HEK293 (cell line): ENCODE measurements around the gene DSE.

Experiments
- CTCF ChIA-PET: fragments of 350-600 bp; formaldehyde crosslinking; extraction: SDS; loops from one replicate; lab custom pipeline; 2021; ENCODE audit warnings: antibody characterized with exemption; lab: Yijun Ruan, JAX
- POLR2A ChIA-PET: fragments of 300-600 bp; formaldehyde crosslinking; extraction: SDS; loops from one replicate; lab custom pipeline; 2020; ENCODE audit warnings: antibody characterized with exemption, inconsistent platforms; lab: Yijun Ruan, JAX
- H3K27ac ChIP-seq: fragments of 200-500 bp; sonication (Bioruptor generic); 2 replicates; pipeline ENCODE4 v1.5.1; 2014; ENCODE audit warnings: low read depth, low read length, control low read depth, inconsistent platforms; ENCODE audit errors: extremely low read depth
- H3K36me3 ChIP-seq, 2 experiments: fragments of 200-500 bp in 1 of 2; sonication (Bioruptor generic) in 1 of 2; 1 replicate in 1 of 2; 2 replicates in 1 of 2; pipeline ENCODE4 v1.5.1; 2014 to 2017; ENCODE audit warnings: inconsistent platforms in 2 of 2, low read length in 2 of 2; ENCODE audit not compliant: control insufficient read depth in 2 of 2, insufficient read depth in 1 of 2
- H3K4me1 ChIP-seq: fragments of 200-500 bp; sonication (Bioruptor generic); 2 replicates; pipeline ENCODE4 v1.5.1; 2014; ENCODE audit warnings: mild to moderate bottlenecking, low read length, inconsistent platforms; ENCODE audit not compliant: control insufficient read depth, insufficient read depth
- H3K4me3 ChIP-seq: 2 replicates; pipeline ENCODE4 v1.5.1; 2011; ENCODE audit warnings: low read depth, mild to moderate bottlenecking, control low read depth, low read length, moderate library complexity
- H3K9me3 ChIP-seq: fragments of 200-500 bp; sonication (Bioruptor generic); 2 replicates; pipeline ENCODE4 v1.5.1; 2014; ENCODE audit warnings: low read depth, low read length, inconsistent platforms; ENCODE audit not compliant: control insufficient read depth, insufficient read depth
- BCL11B ChIP-seq: fragments of 450-650 bp; formaldehyde crosslinking; IDR thresholded peaks from 2 replicates; pipeline ENCODE4 v1.5.1; 2016; ENCODE audit warnings: low read depth, missing biosample characterization, missing genetic modification characterization
- GLI4 ChIP-seq: fragments of 450-650 bp; formaldehyde crosslinking; IDR thresholded peaks from 2 replicates; pipeline ENCODE4 v1.5.1; 2016; ENCODE audit warnings: missing biosample characterization, missing genetic modification characterization
- KLF16 ChIP-seq: fragments of 450-650 bp; formaldehyde crosslinking; IDR thresholded peaks from 2 replicates; pipeline ENCODE4 v1.5.1; 2017; ENCODE audit warnings: missing biosample characterization, missing genetic modification characterization
- SP7 ChIP-seq: fragments of 450-650 bp; formaldehyde crosslinking; IDR thresholded peaks from 2 replicates; pipeline ENCODE4 v1.5.1; 2016; ENCODE audit warnings: missing biosample characterization, missing genetic modification characterization
- TCF7L2 ChIP-seq: IDR thresholded peaks from 2 replicates; pipeline ENCODE4 v1.6.1; 2011; ENCODE audit warnings: low read depth, mild to moderate bottlenecking, inconsistent platforms, low read length, moderate library complexity, borderline replicate concordance
- TRIM28 ChIP-seq: IDR thresholded peaks from 2 replicates; pipeline ENCODE4 v1.6.1; 2011; ENCODE audit warnings: low read length, control low read depth, borderline replicate concordance
- YY1 ChIP-seq: fragments of 450-650 bp; formaldehyde crosslinking; IDR thresholded peaks from 2 replicates; pipeline ENCODE4 v1.5.1; 2018; ENCODE audit warnings: missing biosample characterization, missing genetic modification characterization
- ZBTB21 ChIP-seq: fragments of 450-650 bp; formaldehyde crosslinking; IDR thresholded peaks from 2 replicates; pipeline ENCODE4 v1.5.1; 2017; ENCODE audit warnings: missing biosample characterization, missing genetic modification characterization
- ZBTB48 ChIP-seq: fragments of 450-650 bp; formaldehyde crosslinking; IDR thresholded peaks from 2 replicates; pipeline ENCODE4 v1.5.1; 2016; ENCODE audit warnings: missing biosample characterization, missing genetic modification characterization
- ZFP37 ChIP-seq: fragments of 450-650 bp; formaldehyde crosslinking; IDR thresholded peaks from 2 replicates; pipeline ENCODE4 v1.5.1; 2016; ENCODE audit warnings: missing biosample characterization, missing genetic modification characterization
- ZIC2 ChIP-seq: fragments of 450-650 bp; formaldehyde crosslinking; IDR thresholded peaks from 2 replicates; pipeline ENCODE4 v1.5.1; 2016; ENCODE audit warnings: missing biosample characterization, missing genetic modification characterization
- ZNF114 ChIP-seq: fragments of 450-650 bp; formaldehyde crosslinking; IDR thresholded peaks from 2 replicates; pipeline ENCODE4 v1.5.0; 2017; ENCODE audit warnings: missing biosample characterization, missing genetic modification characterization
- ZNF132 ChIP-seq: fragments of 450-650 bp; formaldehyde crosslinking; IDR thresholded peaks from 2 replicates; pipeline ENCODE4 v1.5.1; 2017; ENCODE audit warnings: missing biosample characterization, missing genetic modification characterization, borderline replicate concordance
- ZNF133 ChIP-seq: fragments of 450-650 bp; formaldehyde crosslinking; IDR thresholded peaks from 2 replicates; pipeline ENCODE4 v1.5.1; 2016; ENCODE audit warnings: missing biosample characterization, missing genetic modification characterization
- ZNF18 ChIP-seq: fragments of 450-650 bp; formaldehyde crosslinking; IDR thresholded peaks from 2 replicates; pipeline ENCODE4 v1.5.1; 2016; ENCODE audit warnings: missing biosample characterization, missing genetic modification characterization
- ZNF184 ChIP-seq: fragments of 450-650 bp; IDR thresholded peaks from 2 replicates; pipeline ENCODE4 v1.5.1; 2018; ENCODE audit warnings: missing biosample characterization, mild to moderate bottlenecking, missing genetic modification characterization
- ZNF202 ChIP-seq: fragments of 450-650 bp; formaldehyde crosslinking; IDR thresholded peaks from 2 replicates; pipeline ENCODE4 v1.5.1; 2016; ENCODE audit warnings: missing biosample characterization, missing genetic modification characterization, borderline replicate concordance
- ZNF214 ChIP-seq: fragments of 450-650 bp; formaldehyde crosslinking; IDR thresholded peaks from 2 replicates; pipeline ENCODE4 v1.5.1; 2017; ENCODE audit warnings: missing biosample characterization, mild to moderate bottlenecking, missing genetic modification characterization, borderline replicate concordance
- ZNF473 ChIP-seq: fragments of 450-650 bp; formaldehyde crosslinking; IDR thresholded peaks from 2 replicates; pipeline ENCODE4 v1.5.1; 2017; ENCODE audit warnings: missing biosample characterization, missing genetic modification characterization
- ZNF544 ChIP-seq: fragments of 450-650 bp; formaldehyde crosslinking; IDR thresholded peaks from 2 replicates; pipeline ENCODE4 v1.5.0; 2017; ENCODE audit warnings: missing biosample characterization, missing genetic modification characterization
- ZNF555 ChIP-seq: fragments of 450-650 bp; formaldehyde crosslinking; conservative IDR thresholded peaks from 2 replicates; pipeline ENCODE4 v1.5.1; 2017; ENCODE audit warnings: missing biosample characterization, mild to moderate bottlenecking, missing genetic modification characterization, inconsistent platforms
- ZNF560 ChIP-seq: fragments of 450-650 bp; formaldehyde crosslinking; IDR thresholded peaks from 2 replicates; pipeline ENCODE4 v1.5.1; 2017; ENCODE audit warnings: missing biosample characterization, missing genetic modification characterization, borderline replicate concordance
- ZNF571 ChIP-seq: fragments of 450-650 bp; formaldehyde crosslinking; IDR thresholded peaks from 2 replicates; pipeline ENCODE4 v1.5.0; 2017; ENCODE audit warnings: missing biosample characterization, missing genetic modification characterization
- ZNF626 ChIP-seq: fragments of 450-650 bp; sonication (Bioruptor Pico); formaldehyde crosslinking; IDR thresholded peaks from 2 replicates; pipeline ENCODE4 v1.5.1; 2018; ENCODE audit warnings: missing biosample characterization, missing genetic modification characterization, inconsistent platforms
- ZNF629 ChIP-seq: fragments of 450-650 bp; formaldehyde crosslinking; IDR thresholded peaks from 2 replicates; pipeline ENCODE4 v1.5.1; 2017; ENCODE audit warnings: missing biosample characterization, missing genetic modification characterization
- ZNF664 ChIP-seq: fragments of 450-650 bp; formaldehyde crosslinking; IDR thresholded peaks from 2 replicates; pipeline ENCODE4 v1.5.1; 2016; ENCODE audit warnings: missing biosample characterization, missing genetic modification characterization
- ZNF704 ChIP-seq: fragments of 450-650 bp; formaldehyde crosslinking; IDR thresholded peaks from 2 replicates; pipeline ENCODE4 v1.5.1; 2016; ENCODE audit warnings: missing biosample characterization, missing genetic modification characterization
- ZNF791 ChIP-seq: fragments of 450-650 bp; formaldehyde crosslinking; IDR thresholded peaks from 2 replicates; pipeline ENCODE4 v1.5.1; 2016; ENCODE audit warnings: missing biosample characterization, missing genetic modification characterization
- ZSCAN16 ChIP-seq: fragments of 450-650 bp; formaldehyde crosslinking; IDR thresholded peaks from 2 replicates; pipeline ENCODE4 v1.5.1; 2016; ENCODE audit warnings: missing biosample characterization, missing genetic modification characterization
- TF ChIP-seq, protein P1 (sequence below): fragments of 450-650 bp; formaldehyde crosslinking; IDR thresholded peaks from 2 replicates; pipeline ENCODE4 v1.5.0; 2017; ENCODE audit warnings: missing biosample characterization, missing genetic modification characterization, borderline replicate concordance

The DSE gene

GRCh38 chr6:116326181-116326671 is 44.5 kb upstream of the DSE start (continued):
- no peak for TF ChIP-seq ZNF214 (tag by site-specific recombination)
- no peak for TF ChIP-seq YY1 (tag by site-specific recombination)

- no peak for TF ChIP-seq ZNF473 (tag by site-specific recombination)
- TF ChIP-seq ZNF664 (tag by site-specific recombination) = no peak
- TF ChIP-seq, protein P1, sequence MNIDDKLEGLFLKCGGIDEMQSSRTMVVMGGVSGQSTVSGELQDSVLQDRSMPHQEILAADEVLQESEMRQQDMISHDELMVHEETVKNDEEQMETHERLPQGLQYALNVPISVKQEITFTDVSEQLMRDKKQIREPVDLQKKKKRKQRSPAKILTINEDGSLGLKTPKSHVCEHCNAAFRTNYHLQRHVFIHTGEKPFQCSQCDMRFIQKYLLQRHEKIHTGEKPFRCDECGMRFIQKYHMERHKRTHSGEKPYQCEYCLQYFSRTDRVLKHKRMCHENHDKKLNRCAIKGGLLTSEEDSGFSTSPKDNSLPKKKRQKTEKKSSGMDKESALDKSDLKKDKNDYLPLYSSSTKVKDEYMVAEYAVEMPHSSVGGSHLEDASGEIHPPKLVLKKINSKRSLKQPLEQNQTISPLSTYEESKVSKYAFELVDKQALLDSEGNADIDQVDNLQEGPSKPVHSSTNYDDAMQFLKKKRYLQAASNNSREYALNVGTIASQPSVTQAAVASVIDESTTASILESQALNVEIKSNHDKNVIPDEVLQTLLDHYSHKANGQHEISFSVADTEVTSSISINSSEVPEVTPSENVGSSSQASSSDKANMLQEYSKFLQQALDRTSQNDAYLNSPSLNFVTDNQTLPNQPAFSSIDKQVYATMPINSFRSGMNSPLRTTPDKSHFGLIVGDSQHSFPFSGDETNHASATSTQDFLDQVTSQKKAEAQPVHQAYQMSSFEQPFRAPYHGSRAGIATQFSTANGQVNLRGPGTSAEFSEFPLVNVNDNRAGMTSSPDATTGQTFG (tag by site-specific recombination) = no peak
- no peak for TF ChIP-seq SP7 (tag by site-specific recombination)
- TF ChIP-seq KLF16 (tag by site-specific recombination) = no peak
- TF ChIP-seq ZNF629 (tag by site-specific recombination) = no peak
- TF ChIP-seq, all 188 proteins: peak for 0
- POLR2A ChIA-PET = no interaction called here
- no peak overlapping the region for H3K4me3 ChIP-seq
- H3K36me3 ChIP-seq = no peaks in the 10 kb centered on the region
- H3K4me1 ChIP-seq = no peaks in the 10 kb centered on the region
- no peaks in the 10 kb centered on the region for H3K9me3 ChIP-seq
- no peak overlapping the region for H3K27ac ChIP-seq
- CTCF ChIA-PET = no interaction called here
These were observed 43.8 kb upstream of the DSE start for GRCh38 chr6:116326996-116327395.

DNA sequence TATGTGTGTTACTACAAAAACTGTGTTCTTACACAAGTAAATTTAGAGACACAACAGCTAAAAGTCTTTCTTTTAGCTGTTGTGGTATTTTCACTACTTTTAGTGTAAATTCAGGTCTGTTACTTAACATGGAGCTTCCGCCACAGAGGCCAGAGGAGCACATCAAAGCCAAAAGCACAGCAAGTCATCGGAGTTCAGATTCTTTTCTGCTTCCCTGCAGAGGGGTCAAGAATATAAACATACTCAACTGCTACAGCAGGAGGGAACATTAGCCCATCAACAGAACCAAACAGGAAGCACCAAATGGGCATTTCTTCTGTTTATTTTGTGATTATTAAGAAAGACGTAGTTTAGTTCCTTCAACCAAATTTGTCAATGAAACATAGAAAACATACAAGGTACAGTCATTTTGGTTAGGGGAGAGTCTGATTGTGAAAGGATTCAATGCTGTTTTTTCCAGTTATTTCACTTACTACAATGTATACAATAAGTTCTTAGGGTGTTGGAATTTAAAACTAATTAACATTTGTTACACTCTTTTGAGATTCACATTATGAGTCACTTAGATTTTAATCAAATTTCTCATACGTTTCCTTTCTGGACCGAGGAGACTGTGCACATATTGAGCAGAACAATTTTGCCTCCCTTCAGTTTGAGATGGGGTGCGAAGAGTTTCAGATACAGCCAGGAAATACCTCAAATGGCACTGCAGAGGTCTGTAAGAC is 42.8 kb upstream of the DSE start:
- Histone ChIP-seq H3K4me1 (no peaks in the 10 kb centered on the region), H3K27ac (no peak overlapping the region), H3K4me3 (no peak overlapping the region), H3K9me3 (no peaks in the 10 kb centered on the region), H3K36me3 (no peaks in the 10 kb centered on the region)
- ChIA-PET POLR2A (no interaction called here), CTCF (no interaction called here)
- TF ChIP-seq ZBTB21 (no peak), TCF7L2 (peak; percentile 78; the same call in 1 of the 2 replicates), ZNF704 (tag by site-specific recombination) (no peak), ZNF571 (tag by site-specific recombination) (no peak), ZSCAN16 (tag by site-specific recombination) (no peak), ZBTB48 (no peak), ZNF184 (tag by site-specific recombination) (no peak), ZNF560 (tag by site-specific recombination) (no peak), ZFP37 (tag by site-specific recombination) (no peak), BCL11B (tag by site-specific recombination) (no peak), ZIC2 (tag by site-specific recombination) (peak; percentile 75), ZNF202 (tag by site-specific recombination) (no peak), ZNF114 (tag by site-specific recombination) (no peak), ZNF791 (tag by site-specific recombination) (no peak), ZNF133 (tag by site-specific recombination) (no peak), ZNF18 (tag by site-specific recombination) (no peak), ZNF629 (tag by site-specific recombination) (no peak), ZNF544 (tag by site-specific recombination) (no peak), TRIM28 (peak; percentile 72; the same call in 1 of the 2 replicates), ZNF132 (no peak), ZNF626 (tag by site-specific recombination) (no peak), ZNF555 (tag by site-specific recombination) (no peak), GLI4 (tag by site-specific recombination) (no peak)
